AG10803 (cell line): ENCODE results near the gene OVOL1.

Experiments
- DNase-seq: peaks from one replicate; pipeline ENCODE4 v3.0.0; 2010; ENCODE audit warnings: low read depth
- H3K4me3 ChIP-seq: 2 replicates; pipeline ENCODE4 v1.5.1; 2011; ENCODE audit warnings: mild to moderate bottlenecking, low read length, control low read depth
- TF ChIP-seq, protein P1 (sequence below): conservative IDR thresholded peaks from 2 replicates; pipeline ENCODE4 v1.5.1; 2011; ENCODE audit warnings: mild to moderate bottlenecking, low read length, control low read depth, inconsistent platforms

Gene OVOL1

DNA sequence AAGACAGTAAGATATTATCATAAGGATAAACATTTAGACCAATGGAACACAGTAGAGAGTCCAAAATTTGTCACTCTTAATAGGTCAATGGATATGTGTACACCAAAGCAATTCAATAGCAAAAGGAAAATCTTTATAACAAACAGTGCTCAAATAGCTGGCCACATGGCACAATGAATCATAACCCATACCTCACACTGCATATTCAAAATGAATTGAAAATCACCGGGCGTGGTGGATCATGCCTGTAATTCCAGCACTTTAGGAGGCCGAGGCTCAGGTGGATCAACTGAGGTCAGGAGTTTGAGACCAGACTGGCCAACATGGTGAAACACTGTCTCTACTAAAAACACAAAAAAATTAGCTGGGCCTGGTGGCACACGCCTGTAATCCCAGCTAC is 55.3 kb downstream of the OVOL1 start:
- no peak for DNase-seq
- TF ChIP-seq, protein P1, sequence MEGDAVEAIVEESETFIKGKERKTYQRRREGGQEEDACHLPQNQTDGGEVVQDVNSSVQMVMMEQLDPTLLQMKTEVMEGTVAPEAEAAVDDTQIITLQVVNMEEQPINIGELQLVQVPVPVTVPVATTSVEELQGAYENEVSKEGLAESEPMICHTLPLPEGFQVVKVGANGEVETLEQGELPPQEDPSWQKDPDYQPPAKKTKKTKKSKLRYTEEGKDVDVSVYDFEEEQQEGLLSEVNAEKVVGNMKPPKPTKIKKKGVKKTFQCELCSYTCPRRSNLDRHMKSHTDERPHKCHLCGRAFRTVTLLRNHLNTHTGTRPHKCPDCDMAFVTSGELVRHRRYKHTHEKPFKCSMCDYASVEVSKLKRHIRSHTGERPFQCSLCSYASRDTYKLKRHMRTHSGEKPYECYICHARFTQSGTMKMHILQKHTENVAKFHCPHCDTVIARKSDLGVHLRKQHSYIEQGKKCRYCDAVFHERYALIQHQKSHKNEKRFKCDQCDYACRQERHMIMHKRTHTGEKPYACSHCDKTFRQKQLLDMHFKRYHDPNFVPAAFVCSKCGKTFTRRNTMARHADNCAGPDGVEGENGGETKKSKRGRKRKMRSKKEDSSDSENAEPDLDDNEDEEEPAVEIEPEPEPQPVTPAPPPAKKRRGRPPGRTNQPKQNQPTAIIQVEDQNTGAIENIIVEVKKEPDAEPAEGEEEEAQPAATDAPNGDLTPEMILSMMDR, result no peak
- H3K4me3 ChIP-seq, result no peak overlapping the region

DNA sequence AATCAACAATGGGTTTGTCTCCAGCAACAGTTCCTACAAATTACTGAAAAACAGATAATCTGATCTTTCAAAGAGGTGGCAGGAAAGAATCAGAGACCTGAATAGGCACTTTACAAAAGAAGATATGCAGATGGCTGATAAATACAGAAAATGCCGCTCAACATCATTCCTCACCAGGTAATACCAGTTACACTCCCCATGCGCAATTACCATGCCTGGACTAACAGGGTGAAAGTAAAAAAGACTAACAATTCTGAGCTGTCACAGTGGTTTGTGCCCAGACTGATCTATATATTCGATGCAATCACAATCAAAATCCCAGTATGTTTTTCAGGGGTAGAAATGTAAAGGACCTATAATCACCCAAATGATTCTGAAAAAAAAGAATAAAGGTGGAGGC is 56.9 kb downstream of the OVOL1 start:
- no peak overlapping the region for H3K4me3 ChIP-seq
- TF ChIP-seq, protein P1, result no peak
- no peak for DNase-seq

DNA sequence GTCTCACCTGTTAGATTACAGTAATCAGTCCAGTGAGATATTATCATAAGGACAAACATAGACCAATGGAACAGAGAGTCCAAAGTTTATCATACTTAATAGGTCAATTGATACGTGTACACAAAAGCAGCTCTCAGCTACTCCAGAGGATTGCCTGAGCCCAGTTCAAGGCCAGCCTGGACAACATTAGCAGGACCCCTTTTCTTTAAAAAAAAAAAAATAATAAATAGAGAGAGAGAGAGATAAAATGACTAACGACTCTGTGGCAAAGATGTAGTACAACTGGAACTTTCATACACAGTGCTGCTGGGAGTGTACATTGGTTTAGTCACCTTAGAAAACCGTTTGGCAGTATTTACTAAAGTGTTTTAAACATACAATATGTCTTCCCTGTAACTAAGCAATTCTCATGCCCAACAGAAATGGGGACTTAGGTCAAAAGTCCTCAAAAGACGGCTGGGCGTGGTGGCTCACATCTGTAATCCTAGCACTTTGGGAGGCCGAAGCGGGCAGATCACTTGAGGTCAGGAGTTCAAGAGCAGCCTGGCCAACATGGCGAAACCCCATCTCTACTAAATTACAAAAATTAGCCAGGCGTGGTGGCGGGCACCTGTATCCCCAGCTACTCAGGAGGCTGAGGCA is 57.5 kb downstream of the OVOL1 start:
- TF ChIP-seq, protein P1, result no peak
- H3K4me3 ChIP-seq, result no peak overlapping the region
- no peak for DNase-seq
